Activated CD4-positive, alpha-beta T cell treated with anti-CD3 and anti-CD28 coated beads, Interleukin-2, amount 10 ng/mL, durations not matched to agents 24 days and 14 days (primary cell): Measurements from ENCODE around the gene UNG. TPM values are rescaled to one million over a fixed set of nuclear protein-coding genes. Genes with fewer than 3 reads are reported as not detected.

Experiments used
- DNase-seq: peaks from one replicate; pipeline ENCODE4 v3.0.0; 2022
- H3K27ac Mint-ChIP-seq: one replicate; pipeline ENCODE4 v1.8.0; 2022; ENCODE audit warnings: mild to moderate bottlenecking, mixed read lengths
- H3K27me3 Mint-ChIP-seq: one replicate; pipeline ENCODE4 v1.8.0; 2022; ENCODE audit warnings: mixed read lengths
- H3K36me3 Mint-ChIP-seq: one replicate; pipeline ENCODE4 v1.8.0; 2022; ENCODE audit warnings: low read depth, mild to moderate bottlenecking, mixed read lengths
- H3K4me1 Mint-ChIP-seq: one replicate; pipeline ENCODE4 v1.8.0; 2021; ENCODE audit warnings: mixed read lengths
- H3K4me3 Mint-ChIP-seq: one replicate; pipeline ENCODE4 v1.8.0; 2022; ENCODE audit warnings: mild to moderate bottlenecking, moderate library complexity, mixed read lengths
- H3K9me3 Mint-ChIP-seq: one replicate; pipeline ENCODE4 v1.8.0; 2021; ENCODE audit warnings: mixed read lengths
- intact Hi-C: fragments of 100-400 bp; cut with micrococcal nuclease; formaldehyde crosslinking; loops from one replicate; pipeline ENCODE4 v1.15.1; 2023
- total RNA-seq: library from RNA; stranded (reverse); gene quantifications from 2 replicates; pipeline ENCODE4 v1.2.3, GENCODE V29; 2022

The UNG gene
- total RNA-seq, 1 donor from 2014 or later, result 105 TPM

DNA sequence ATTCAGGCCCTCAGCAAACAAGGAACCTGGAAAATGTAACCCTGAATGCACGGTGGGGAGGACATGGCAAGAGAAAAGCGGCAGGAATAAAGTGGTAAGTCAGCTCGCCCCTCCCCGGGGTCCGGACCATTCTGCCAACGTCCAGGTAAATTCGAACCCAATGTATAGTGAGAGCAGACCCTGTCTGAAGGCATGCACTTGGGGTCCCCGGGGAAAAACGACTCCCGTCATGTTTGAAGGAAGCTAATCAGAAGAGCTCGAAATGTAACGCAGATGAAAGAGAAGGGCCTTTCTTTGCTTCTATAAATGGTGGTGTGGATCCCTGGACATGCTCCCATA lies 19.2 kb downstream of the UNG start:
- Mint-ChIP-seq H3K27ac (no peak overlapping the region), H3K36me3 (no peaks in the 10 kb centered on the region), H3K4me1 (peaks cover 6% of the 10 kb centered on the region), H3K9me3 (no peaks in the 10 kb centered on the region), H3K27me3 (no peaks in the 10 kb centered on the region), H3K4me3 (no peak overlapping the region)
- intact Hi-C loops, result loop anchor here (10.0 kb wide), 1 partner anchor 128 kb away; no protein-coding TSS in a partner anchor
- no peak for DNase-seq

DNA sequence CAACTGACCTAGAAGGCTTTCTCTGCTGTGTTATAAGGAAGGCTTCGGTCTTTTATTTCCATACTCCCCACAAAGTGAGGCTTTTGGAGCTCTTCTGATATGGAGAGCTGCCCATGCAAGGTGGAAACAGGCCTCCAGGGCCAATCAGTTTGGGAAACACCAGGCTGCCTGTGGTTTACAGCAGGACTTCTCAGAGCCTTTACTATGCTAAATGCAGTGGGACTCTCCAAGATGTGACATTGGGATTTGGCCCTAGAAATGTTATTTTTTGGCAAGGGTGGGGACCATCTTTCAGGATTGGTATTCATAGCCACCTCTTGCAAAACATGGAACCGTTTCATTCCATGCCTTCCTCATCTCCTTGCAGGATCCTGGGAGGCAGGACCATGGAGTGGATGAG lies 22.7 kb downstream of the UNG start:
- H3K27me3 Mint-ChIP-seq, result no peaks in the 10 kb centered on the region
- H3K9me3 Mint-ChIP-seq, result no peaks in the 10 kb centered on the region
- no peaks in the 10 kb centered on the region for H3K36me3 Mint-ChIP-seq
- H3K4me3 Mint-ChIP-seq, result no peak overlapping the region
- H3K4me1 Mint-ChIP-seq, result peaks cover 3% of the 10 kb centered on the region
- intact Hi-C loops, result no loop called here
- no peak for DNase-seq
- no peak overlapping the region for H3K27ac Mint-ChIP-seq

DNA sequence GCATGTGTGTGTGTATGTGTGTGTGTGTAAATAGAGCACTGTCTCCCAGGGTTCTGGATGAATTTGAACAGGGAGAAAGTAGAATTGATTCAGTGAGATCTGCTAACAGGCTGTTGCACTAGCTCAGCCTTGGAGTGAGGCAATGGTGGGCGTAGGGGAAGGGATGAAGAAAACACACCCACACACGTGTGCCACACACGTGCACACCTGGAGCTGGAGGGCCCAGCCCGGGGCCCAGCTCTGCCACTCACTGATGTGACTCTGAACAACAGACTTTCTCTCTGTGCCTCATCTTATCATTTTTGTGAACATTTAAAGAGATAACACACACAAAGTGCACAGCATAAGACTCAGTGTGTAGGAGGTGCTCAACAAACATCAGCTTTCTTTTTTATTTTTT lies 23.2 kb downstream of the UNG start:
- Mint-ChIP-seq H3K27me3 (no peaks in the 10 kb centered on the region), H3K4me1 (peaks cover 3% of the 10 kb centered on the region), H3K27ac (no peak overlapping the region), H3K36me3 (no peaks in the 10 kb centered on the region), H3K9me3 (no peaks in the 10 kb centered on the region), H3K4me3 (no peak overlapping the region)
- DNase-seq, result no peak
- intact Hi-C loops, result no loop called here

DNA sequence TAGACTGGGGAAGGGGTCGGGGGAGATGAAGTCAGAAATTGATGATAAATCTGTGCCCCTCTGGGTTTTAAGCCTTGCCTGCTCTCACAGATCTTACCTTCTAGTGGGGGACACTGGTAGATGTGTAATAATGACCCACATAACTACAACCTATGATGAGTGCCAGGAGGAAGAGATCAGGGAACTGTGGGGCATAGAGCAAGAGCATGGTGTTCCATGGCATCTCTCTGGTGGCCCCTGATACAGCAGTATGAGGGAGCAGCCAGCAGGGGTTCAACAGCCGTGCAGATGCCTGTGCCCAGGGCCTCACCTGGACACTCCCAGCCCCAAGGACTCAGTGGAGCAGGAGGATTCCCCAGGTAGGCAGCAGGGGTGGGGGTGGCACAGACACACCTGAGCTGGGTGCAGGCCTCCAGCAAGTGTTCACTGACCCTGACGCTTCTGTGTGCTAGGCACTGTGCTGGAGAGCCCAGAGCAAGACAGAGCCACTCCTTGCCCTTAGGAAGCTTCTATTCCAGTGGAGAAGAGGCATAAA lies 24.0 kb downstream of the UNG start:
- no peaks in the 10 kb centered on the region for H3K9me3 Mint-ChIP-seq
- no peak overlapping the region for H3K4me3 Mint-ChIP-seq
- intact Hi-C loops, result no loop called here
- no peaks in the 10 kb centered on the region for H3K27me3 Mint-ChIP-seq
- no peaks in the 10 kb centered on the region for H3K36me3 Mint-ChIP-seq
- H3K4me1 Mint-ChIP-seq, result no peaks in the 10 kb centered on the region
- H3K27ac Mint-ChIP-seq, result no peak overlapping the region
- DNase-seq, result no peak

DNA sequence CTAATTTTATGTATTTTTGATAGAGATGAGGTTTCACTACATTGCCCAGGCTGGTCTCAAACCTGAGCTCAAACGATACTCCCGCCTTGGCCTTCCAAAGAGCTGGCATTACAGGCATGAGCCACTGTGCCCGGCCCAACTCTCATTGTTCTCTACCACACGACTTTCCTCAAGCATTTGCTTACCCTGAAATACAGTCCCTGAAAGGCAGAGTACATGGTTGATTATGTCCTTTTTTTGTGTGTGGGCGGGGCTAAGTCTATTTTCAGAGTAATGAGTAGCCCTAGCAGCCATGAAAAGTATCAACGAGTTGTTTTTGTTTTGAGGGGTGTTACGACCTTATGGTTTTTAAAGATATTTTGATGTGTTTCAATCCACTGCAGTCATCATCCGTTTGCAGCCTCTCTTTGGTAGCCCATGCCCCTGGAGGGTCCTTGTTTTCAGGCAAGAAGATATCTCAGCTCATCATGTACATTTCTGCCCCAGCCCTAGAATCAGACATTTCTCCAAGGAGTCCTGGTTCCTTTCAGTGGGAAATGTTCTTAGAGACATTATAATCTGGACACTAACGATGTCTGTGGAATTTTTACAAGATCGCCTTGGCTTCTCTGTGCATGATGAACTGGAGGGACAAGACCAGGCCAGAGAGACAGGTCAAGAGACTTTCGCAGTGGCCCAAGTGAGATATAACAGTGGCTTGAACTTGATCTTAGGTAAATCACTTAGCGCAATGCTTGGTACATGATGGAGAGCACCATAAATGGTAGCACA lies 27.7 kb downstream of the UNG start:
- intact Hi-C loops, result no loop called here
- H3K36me3 Mint-ChIP-seq, result no peaks in the 10 kb centered on the region
- H3K27ac Mint-ChIP-seq, result no peak overlapping the region
- H3K27me3 Mint-ChIP-seq, result no peaks in the 10 kb centered on the region
- H3K9me3 Mint-ChIP-seq, result no peaks in the 10 kb centered on the region
- no peak overlapping the region for H3K4me3 Mint-ChIP-seq
- DNase-seq, result no peak
- no peaks in the 10 kb centered on the region for H3K4me1 Mint-ChIP-seq

DNA sequence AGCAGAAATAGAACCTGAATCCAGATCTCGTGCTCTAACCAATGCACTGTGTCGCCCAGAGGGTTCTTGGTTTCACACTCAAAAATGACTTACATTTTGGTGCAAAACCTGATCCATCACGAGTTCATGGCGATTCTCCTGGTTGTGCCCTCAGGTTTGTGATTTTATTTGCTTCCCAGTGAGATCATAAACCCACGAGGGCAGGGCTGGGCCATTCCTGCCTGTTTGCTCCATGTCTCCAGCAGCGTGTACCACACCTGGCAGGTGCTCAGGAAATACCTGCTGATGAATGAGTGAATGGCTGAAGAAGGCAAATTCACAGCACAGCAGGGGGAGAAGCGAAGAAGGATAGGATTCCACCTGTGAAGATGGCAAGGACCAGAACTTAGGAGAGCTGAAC lies 28.4 kb downstream of the UNG start:
- Mint-ChIP-seq H3K4me3 (no peak overlapping the region), H3K9me3 (no peaks in the 10 kb centered on the region), H3K27ac (no peak overlapping the region), H3K27me3 (no peaks in the 10 kb centered on the region), H3K36me3 (no peaks in the 10 kb centered on the region), H3K4me1 (no peaks in the 10 kb centered on the region)
- DNase-seq, result no peak
- intact Hi-C loops, result no loop called here

DNA sequence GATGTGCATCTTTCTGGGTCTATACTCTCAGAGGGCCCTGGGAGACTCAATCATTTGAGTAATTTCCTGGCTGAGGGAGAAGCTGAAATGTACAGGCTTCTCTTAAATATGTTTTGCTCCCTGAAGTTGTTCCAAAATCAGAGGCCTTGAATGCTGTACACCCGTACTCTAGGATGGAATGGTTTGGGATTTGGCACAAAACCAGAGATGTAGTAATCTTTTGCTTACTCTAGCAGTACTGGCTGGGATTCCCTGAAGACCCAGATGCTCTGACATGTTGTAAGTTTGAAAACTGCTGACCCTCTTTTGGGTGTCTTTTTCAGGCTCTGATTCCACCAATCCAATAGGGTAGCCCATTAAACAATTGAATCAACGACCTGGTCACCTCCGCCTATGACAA lies 29.4 kb downstream of the UNG start:
- Mint-ChIP-seq H3K27me3 (no peaks in the 10 kb centered on the region), H3K4me1 (no peaks in the 10 kb centered on the region), H3K4me3 (no peak overlapping the region), H3K27ac (no peak overlapping the region), H3K9me3 (no peaks in the 10 kb centered on the region), H3K36me3 (no peaks in the 10 kb centered on the region)
- DNase-seq, result no peak
- intact Hi-C loops, result no loop called here

DNA sequence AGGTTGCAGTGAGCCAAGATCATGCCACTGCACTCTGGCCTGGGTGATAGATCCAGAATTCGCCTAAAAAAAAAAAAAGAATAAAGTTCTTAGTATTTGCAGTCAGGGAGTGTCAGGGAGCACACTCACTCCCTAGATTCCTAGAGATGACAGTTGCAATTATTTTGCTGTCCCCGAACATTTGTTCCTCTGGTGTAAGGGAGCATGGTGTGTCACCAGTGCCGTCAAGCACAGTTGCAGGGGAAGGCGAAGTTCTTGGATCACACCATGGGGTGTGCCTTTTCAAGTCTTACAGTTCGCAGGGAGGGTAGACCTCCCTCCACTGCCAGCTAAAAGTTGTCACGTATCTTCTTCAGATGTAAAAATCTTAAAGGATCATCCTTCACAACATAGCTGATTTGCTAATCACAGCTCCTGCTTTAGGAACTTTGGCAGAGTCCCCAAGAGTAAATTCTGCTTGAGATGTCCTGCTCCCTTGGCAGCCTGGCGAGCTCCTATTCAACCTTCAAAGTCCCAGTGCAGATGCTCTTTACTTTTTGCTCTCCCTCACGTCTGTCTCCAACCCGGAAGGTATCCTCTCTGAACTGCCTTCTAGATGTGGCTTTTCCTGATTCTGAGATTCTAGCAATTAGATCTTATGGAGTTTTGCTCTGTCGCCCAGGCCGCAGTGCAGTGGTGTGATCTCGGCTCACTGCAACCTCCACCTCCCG lies 30.3 kb downstream of the UNG start:
- H3K4me1 Mint-ChIP-seq, result no peaks in the 10 kb centered on the region
- H3K4me3 Mint-ChIP-seq, result no peak overlapping the region
- intact Hi-C loops, result no loop called here
- no peaks in the 10 kb centered on the region for H3K27me3 Mint-ChIP-seq
- H3K36me3 Mint-ChIP-seq, result no peaks in the 10 kb centered on the region
- no peak for DNase-seq
- no peaks in the 10 kb centered on the region for H3K9me3 Mint-ChIP-seq
- H3K27ac Mint-ChIP-seq, result no peak overlapping the region

DNA sequence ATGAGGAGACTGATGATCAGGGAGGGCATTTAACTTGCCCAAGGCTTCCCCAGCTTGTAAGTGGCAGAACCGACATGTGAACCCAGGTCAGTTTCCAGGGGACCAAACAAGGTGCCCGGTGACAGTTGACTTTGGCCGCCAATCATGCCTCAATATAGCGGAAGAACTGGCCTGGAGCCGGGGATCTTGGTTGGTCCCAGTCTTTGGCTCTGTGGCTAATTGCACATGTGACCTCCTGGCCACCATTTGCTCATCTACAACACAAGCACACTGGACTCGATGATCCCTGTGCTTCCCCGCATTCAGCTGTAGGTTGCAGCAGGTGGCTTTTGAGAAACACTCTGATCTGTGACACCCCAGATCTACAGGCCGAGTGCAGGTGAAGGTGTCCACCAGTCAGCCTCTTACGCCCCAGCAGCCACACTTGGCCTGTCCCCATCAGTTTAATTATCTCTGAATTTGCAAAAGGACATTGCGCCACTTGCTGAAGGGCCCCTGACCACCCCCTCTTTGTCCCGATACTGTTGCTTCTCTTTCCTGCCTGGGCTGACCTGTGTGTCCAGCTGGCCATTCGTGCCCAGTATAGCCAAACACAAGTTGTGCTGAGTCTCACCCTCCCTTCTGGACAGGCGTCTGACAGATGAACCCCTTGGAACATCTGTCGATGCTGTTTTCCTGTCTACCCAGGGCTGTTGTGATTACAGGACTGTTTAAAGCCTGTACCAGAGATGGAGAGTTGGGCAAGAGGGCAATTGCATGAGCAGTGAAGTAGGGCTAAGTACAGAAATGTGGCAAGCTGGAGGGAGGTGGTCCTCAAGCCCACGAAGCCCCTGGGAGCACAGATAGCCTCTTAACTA lies 33.1 kb downstream of the UNG start:
- DNase-seq, result no peak
- Mint-ChIP-seq H3K4me3 (no peak overlapping the region), H3K27me3 (peaks cover 4% of the 10 kb centered on the region), H3K36me3 (no peaks in the 10 kb centered on the region), H3K9me3 (no peaks in the 10 kb centered on the region), H3K27ac (no peak overlapping the region), H3K4me1 (no peaks in the 10 kb centered on the region)
- intact Hi-C loops, result no loop called here

DNA sequence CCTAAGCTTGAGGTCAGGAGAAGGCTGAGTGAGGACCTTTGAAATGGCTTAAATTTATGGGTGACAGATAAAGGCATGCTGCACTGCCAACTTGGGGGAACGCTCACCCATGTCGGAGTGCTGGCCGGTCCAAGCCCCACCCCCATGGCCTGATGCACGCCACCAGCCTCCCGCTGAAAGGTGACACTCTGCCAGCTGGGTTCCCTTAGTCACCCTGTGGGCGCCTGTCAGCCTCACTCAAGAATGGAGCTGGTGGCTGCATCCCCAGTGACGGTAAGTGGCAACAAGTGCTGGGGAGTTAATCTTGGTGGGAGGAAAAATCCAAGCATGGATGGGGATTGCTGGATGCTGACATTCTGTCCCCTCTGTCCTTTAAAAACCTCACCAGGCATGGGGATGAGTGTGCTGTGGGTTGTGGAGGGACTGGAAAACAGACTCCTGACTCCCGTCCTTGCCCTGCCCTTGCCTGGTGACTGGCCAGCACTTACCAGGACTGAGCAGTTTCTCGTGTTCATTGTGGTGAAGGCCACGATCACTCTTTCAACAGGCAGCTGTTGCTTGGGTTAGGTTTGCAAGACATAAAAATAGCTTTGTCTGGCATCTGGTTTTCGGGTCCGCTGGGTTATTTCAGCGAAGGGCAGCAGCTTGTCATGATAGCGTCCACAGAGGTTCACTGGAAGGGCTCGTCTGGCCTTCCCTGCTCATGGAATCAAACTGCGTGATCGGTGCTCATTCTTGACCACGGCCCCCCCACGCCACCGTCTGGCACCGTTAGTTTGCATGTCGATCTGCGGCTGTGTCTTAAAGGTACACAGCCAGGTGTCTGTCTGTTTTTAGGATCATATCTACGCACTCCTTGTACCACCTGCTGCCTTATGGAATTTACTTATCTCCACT lies 34.0 kb downstream of the UNG start:
- no peaks in the 10 kb centered on the region for H3K4me1 Mint-ChIP-seq

DNA sequence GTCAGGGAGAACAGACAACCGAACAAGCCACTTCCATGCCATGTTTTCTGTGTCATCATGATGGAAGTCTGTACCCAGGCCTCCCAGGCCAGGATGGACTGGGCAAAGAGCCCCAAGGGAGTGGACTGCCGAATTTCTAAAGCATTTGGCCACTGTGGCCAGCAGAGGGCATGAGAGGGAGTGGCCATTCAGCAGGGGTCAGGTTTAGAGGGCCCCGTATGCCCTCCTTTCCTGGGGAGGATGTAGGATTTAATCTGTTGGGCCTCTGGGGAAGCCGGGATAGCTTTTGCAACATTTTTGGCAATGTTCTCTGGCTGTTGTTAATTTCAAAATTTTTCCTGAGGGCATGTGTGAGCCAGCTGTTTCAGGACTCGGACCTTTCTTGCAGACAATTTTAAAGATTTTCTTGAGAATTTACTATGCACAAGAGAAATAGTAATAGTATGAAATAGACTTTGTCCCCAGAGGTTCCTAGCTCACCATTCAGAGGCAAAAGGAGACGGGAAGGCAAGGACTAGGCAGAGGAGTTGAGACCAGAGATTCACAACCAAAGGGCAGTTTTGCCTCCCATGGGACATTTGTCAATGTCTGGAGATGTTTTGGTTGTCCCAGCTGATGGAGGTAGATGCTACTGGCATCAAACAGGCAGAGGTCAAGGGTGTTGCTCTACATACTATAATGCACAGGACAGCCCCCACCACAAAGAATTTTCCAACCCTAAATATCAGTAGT lies 37.0 kb downstream of the UNG start:
- H3K27me3 Mint-ChIP-seq, result peaks cover 8% of the 10 kb centered on the region

More for the DNA sequence above, 34.0 kb downstream of the UNG start:
- H3K4me3 Mint-ChIP-seq, result no peak overlapping the region
- no peaks in the 10 kb centered on the region for H3K36me3 Mint-ChIP-seq
- intact Hi-C loops, result no loop called here
- H3K27ac Mint-ChIP-seq, result no peak overlapping the region
- peaks cover 4% of the 10 kb centered on the region for H3K27me3 Mint-ChIP-seq
- DNase-seq, result no peak
- H3K9me3 Mint-ChIP-seq, result no peaks in the 10 kb centered on the region

DNA sequence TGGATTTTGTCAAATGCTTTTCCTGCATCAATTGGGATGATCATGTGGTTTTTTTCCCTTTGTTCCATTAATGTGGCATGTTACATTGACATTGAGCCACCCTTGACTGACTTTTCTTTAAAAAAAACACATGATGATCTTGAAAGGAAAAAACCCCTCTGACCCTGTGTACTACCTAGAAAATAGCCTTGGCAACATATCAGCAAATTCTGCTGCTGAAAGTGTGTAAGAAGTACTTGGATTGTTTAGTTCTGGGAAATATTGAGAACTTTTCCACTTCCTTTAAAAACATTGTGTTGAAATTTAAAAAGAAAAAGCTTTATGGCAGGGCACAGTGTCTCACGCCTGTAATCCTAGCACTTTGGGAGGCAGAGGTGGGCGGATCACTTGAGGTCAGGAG lies 39.7 kb downstream of the UNG start:
- peaks cover 8% of the 10 kb centered on the region for H3K27me3 Mint-ChIP-seq

More for the DNA sequence above, 37.0 kb downstream of the UNG start:
- Mint-ChIP-seq H3K4me3 (no peak overlapping the region), H3K9me3 (no peaks in the 10 kb centered on the region), H3K36me3 (no peaks in the 10 kb centered on the region), H3K4me1 (no peaks in the 10 kb centered on the region), H3K27ac (no peak overlapping the region)
- intact Hi-C loops, result no loop called here
- DNase-seq, result no peak

DNA sequence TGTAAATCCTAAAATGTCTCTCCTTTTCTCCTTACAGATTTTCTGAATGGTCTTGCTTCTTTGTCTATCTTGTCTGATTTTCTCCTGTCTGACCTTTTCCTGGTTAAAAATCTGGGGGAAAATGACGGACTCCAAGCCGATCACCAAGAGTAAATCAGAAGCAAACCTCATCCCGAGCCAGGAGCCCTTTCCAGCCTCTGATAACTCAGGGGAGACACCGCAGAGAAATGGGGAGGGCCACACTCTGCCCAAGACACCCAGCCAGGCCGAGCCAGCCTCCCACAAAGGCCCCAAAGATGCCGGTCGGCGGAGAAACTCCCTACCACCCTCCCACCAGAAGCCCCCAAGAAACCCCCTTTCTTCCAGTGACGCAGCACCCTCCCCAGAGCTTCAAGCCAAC lies 42.0 kb downstream of the UNG start:
- intact Hi-C loops, result no loop called here
- Mint-ChIP-seq H3K27me3 (peaks cover 6% of the 10 kb centered on the region), H3K9me3 (no peaks in the 10 kb centered on the region), H3K4me3 (no peak overlapping the region), H3K27ac (no peak overlapping the region), H3K36me3 (no peaks in the 10 kb centered on the region), H3K4me1 (peaks cover 6% of the 10 kb centered on the region)
- DNase-seq, result no peak

More for the DNA sequence above, 39.7 kb downstream of the UNG start:
- no peak for DNase-seq
- Mint-ChIP-seq H3K27ac (no peak overlapping the region), H3K4me1 (no peaks in the 10 kb centered on the region), H3K36me3 (no peaks in the 10 kb centered on the region), H3K4me3 (no peak overlapping the region), H3K9me3 (no peaks in the 10 kb centered on the region)
- intact Hi-C loops, result no loop called here
